HCT116 (cell line): ENCODE measurements around the gene SRCAP. TPM values are rescaled to one million over a fixed set of nuclear protein-coding genes. Genes with fewer than 3 reads are reported as not detected.

Source experiments
- ATAC-seq: fragments of 200-7000 bp; cut with Tn5 transposase; 2 replicates; pipeline ENCODE4 v1.9.1; 2020; ENCODE audit warnings: mild to moderate bottlenecking, moderate library complexity
- BruUV-seq: library from RNA; stranded (reverse); fragments of 400-500 nt; replicated peaks from 2 replicates; lab custom pipeline; 2021; lab: Mats Ljungman, UMichigan
- CTCF ChIA-PET: fragments of 300-600 bp; sonication (Branson Sonifier 250); formaldehyde crosslinking; loops from one replicate; lab custom pipeline; 2021; ENCODE audit warnings: antibody characterized with exemption; lab: Charles Lee
- POLR2A ChIA-PET: fragments of 300-600, 350-600 bp; sonication (Branson Sonifier 250); formaldehyde crosslinking; loops from one replicate; lab custom pipeline; 2021; ENCODE audit warnings: antibody characterized with exemption; lab: Charles Lee
- RAD21 ChIA-PET, 2 experiments: fragments of 300-600 bp; sonication (Branson Sonifier 250); formaldehyde crosslinking; loops; one replicate each; lab custom pipeline; 2023; ENCODE audit warnings: low total read pairs in 2 of 2; ENCODE audit not compliant: uncharacterized antibody in 2 of 2, unreplicated experiment in 2 of 2, low non-redundant PET in 1 of 2; lab: Charles Lee
- DNase-seq: peaks from one replicate; pipeline ENCODE4 v3.0.0-alpha.2; 2010; ENCODE audit warnings: low read depth, low spot score
- H2AFZ ChIP-seq: fragments of 200-600 bp; shearing (Covaris generic), sonication (generic); 2 replicates; pipeline ENCODE4 v1.6.1; 2017; ENCODE audit warnings: low read depth, mixed run types, mixed read lengths, antibody characterized with exemption, low read length; ENCODE audit not compliant: poor library complexity, severe bottlenecking
- H3K27ac ChIP-seq: 2 replicates; pipeline ENCODE4 v1.5.1; 2012; ENCODE audit warnings: low read depth, low read length
- H3K27me3 ChIP-seq: fragments of 200-600 bp; sonication (generic); 2 replicates; pipeline ENCODE4 v1.6.1; 2016; ENCODE audit warnings: mixed run types, low read length, mixed read lengths; ENCODE audit not compliant: insufficient read depth
- H3K36me3 ChIP-seq, 2 experiments: fragments of 200-500 bp in 1 of 2; fragments of 200-600 bp in 1 of 2; sonication (Bioruptor generic) in 1 of 2; sonication (generic) in 1 of 2; 2 replicates each; pipeline versions ENCODE4 v1.5.1 to v1.6.1; 2014 to 2016; ENCODE audit warnings: low read length in 2 of 2, inconsistent platforms in 1 of 2, mixed read lengths in 1 of 2, mixed run types in 1 of 2; ENCODE audit not compliant: insufficient read depth in 2 of 2, control insufficient read depth in 1 of 2
- H3K4me1 ChIP-seq, 2 experiments: fragments of 200-600 bp in 1 of 2; sonication (generic) in 1 of 2; 2 replicates each; pipeline versions ENCODE4 v1.5.1 to v1.6.1; 2012 to 2017; ENCODE audit warnings: low read length in 2 of 2, inconsistent platforms in 1 of 2, mild to moderate bottlenecking in 1 of 2, mixed read lengths in 1 of 2, mixed run types in 1 of 2, moderate library complexity in 1 of 2; ENCODE audit not compliant: insufficient read depth in 2 of 2, control insufficient read depth in 1 of 2
- H3K4me2 ChIP-seq: fragments of 200-600 bp; sonication (generic); 2 replicates; pipeline ENCODE4 v1.6.1; 2017; ENCODE audit warnings: mixed run types, low read length, mixed read lengths
- H3K4me3 ChIP-seq, 2 experiments: fragments of 200-600 bp in 1 of 2; sonication (generic) in 1 of 2; replicated peaks in 1 of 2; 2 replicates each; pipeline ENCODE4 v1.5.1; 2011 to 2016; ENCODE audit warnings: low read length in 2 of 2, control low read depth in 1 of 2, low read depth in 1 of 2, mild to moderate bottlenecking in 1 of 2, mixed read lengths in 1 of 2, mixed run types in 1 of 2
- H3K79me2 ChIP-seq: fragments of 200-600 bp; sonication (generic); 2 replicates; pipeline ENCODE4 v1.6.1; 2017; ENCODE audit warnings: mild to moderate bottlenecking, mixed run types, low read length, moderate library complexity, mixed read lengths; ENCODE audit not compliant: insufficient read depth
- H3K9ac ChIP-seq: fragments of 200-600 bp; sonication (generic); 2 replicates; pipeline ENCODE4 v1.6.1; 2016; ENCODE audit warnings: low read length, mixed read lengths
- H3K9me2 ChIP-seq: fragments of 200-600 bp; sonication (generic), shearing (Covaris generic); 2 replicates; pipeline ENCODE4 v1.6.1; 2017; ENCODE audit warnings: mixed run types, mild to moderate bottlenecking, moderate library complexity; ENCODE audit not compliant: insufficient read depth
- H3K9me3 ChIP-seq, 2 experiments: fragments of 200-500 bp in 1 of 2; fragments of 200-600 bp in 1 of 2; sonication (Bioruptor generic) in 1 of 2; sonication (generic) in 1 of 2; 2 replicates each; pipeline ENCODE4 v1.6.1; 2014 to 2017; ENCODE audit warnings: low read length in 2 of 2, mixed read lengths in 2 of 2, inconsistent platforms in 1 of 2, low read depth in 1 of 2, mild to moderate bottlenecking in 1 of 2, mixed run types in 1 of 2, moderate library complexity in 1 of 2; ENCODE audit not compliant: control insufficient read depth in 1 of 2, insufficient read depth in 1 of 2
- H4K20me1 ChIP-seq: fragments of 200-600 bp; sonication (generic), shearing (Covaris generic); 2 replicates; pipeline ENCODE4 v1.6.1; 2017; ENCODE audit warnings: mixed run types, mild to moderate bottlenecking, moderate library complexity; ENCODE audit not compliant: insufficient read depth
- CBX3 ChIP-seq: IDR thresholded peaks from 2 replicates; pipeline ENCODE4 v1.6.1; 2012; ENCODE audit warnings: low read depth
- TCF7L2 ChIP-seq: IDR thresholded peaks from 2 replicates; pipeline ENCODE4 v1.7.0; 2011; ENCODE audit warnings: borderline replicate concordance, inconsistent platforms; ENCODE audit not compliant: insufficient read depth, insufficient read length; ENCODE audit errors: extremely low read depth
- YY1 ChIP-seq: IDR thresholded peaks from 2 replicates; pipeline ENCODE4 v1.6.1; 2011; ENCODE audit warnings: low read length, low read depth, moderate library complexity, mild to moderate bottlenecking; ENCODE audit not compliant: insufficient replicate concordance; ENCODE audit errors: extremely low read depth
- intact Hi-C: fragments of 100-400 bp; cut with micrococcal nuclease; formaldehyde crosslinking; loops from 2 replicates; pipeline ENCODE4 v1.10.0; 2022
- total RNA-seq: library from RNA; stranded (reverse); gene quantifications from one replicate; pipeline ENCODE4 v1.2.1, GENCODE V29; 2021; ENCODE audit not compliant: unreplicated experiment
- TF ChIP-seq, protein P1 (sequence below), 3 experiments: fragments of 200-600 bp in 1 of 3; sonication (generic) in 1 of 3; IDR thresholded peaks in 2 of 3; conservative IDR thresholded peaks in 1 of 3; 2 replicates each; pipeline ENCODE4 v1.5.1; 2012 to 2017; ENCODE audit warnings: low read depth in 2 of 3, low read length in 2 of 3, antibody characterized with exemption in 1 of 3, borderline replicate concordance in 1 of 3, control low read depth in 1 of 3, mild to moderate bottlenecking in 1 of 3, mixed read lengths in 1 of 3, mixed run types in 1 of 3, moderate library complexity in 1 of 3; ENCODE audit not compliant: insufficient read depth in 1 of 3

SRCAP gene
- total RNA-seq, 1 experiment from 2014 or later = 59.6 TPM

DNA sequence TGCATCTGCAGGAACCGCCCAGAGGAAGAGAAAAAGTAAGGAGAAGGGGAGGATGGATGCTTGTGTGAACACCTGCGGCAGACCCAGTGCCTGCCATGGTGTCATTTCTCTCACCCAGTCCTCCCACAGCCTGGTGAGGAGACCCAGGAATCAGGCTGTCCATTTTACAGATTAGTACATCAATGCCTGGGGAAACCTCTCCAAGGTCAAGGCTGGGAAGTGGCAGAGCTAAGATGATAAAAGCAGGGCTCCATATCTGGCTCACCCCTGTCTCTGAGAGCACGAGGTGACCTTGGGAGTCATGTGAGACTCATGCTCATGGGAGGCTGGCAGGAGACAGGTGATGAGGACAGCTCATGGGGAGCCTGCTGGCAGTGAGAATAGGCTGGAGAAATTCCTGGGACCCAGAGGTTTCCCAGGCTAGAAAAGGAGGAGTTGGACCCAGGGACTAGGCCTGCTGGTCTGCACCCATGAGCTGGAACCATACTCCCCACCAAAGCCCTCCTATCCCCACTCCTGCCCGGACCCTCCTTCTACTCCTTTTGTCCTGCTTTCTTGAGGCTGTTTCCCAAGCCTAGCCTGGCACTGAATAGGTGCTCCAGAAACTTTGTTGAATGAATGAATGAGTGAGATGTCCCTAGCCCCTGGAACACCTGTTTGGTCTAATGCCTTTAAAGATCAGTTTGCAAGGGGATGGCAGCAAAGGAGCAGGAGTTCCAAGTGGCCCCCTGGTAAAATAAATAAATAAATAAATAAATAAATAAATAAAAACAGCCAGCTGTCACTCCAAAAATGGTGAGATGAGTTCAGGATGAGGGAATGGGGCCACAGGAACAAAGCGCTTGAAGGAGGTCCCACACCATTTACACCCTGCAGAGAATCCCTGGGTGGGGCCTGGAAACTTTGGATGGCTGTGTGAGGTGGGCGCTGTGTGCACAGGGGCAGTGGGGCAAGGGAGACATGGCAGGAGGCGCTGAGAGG is 86.4 kb downstream of the SRCAP start:
- ChIA-PET RAD21 (no interaction called here), POLR2A (interaction anchor here (2.4 kb wide), 1 partner anchor 20 kb away, joined by 9 read pairs; no protein-coding TSS in a partner anchor), CTCF (interaction anchor here (0.8 kb wide), 1 partner anchor 26 kb away, joined by 3 read pairs; no protein-coding TSS in a partner anchor)
- Histone ChIP-seq H2AFZ (no peak overlapping the region), H3K79me2 (peaks cover 21% of the 10 kb centered on the region), H3K27ac (peak overlapping the region; percentile 78), H3K4me2 (peak overlapping the region; percentile 98), H3K36me3 (peaks cover 9 to 14% of the 10 kb centered on the region in 2 experiments; a peak in 3 of 4 replicates), H3K9ac (peak overlapping the region; percentile 92), H3K4me3 (peak overlapping the region; percentile 92 to 94), H3K4me1 (peaks cover 7 to 22% of the 10 kb centered on the region in 2 experiments; a peak in 3 of 4 replicates), H3K9me3 (no peaks in the 10 kb centered on the region), H3K9me2 (no peaks in the 10 kb centered on the region), H3K27me3 (no peaks in the 10 kb centered on the region), H4K20me1 (no peaks in the 10 kb centered on the region)
- TF ChIP-seq TCF7L2 (no peak), YY1 (no peak), CBX3 (no peak)
- TF ChIP-seq, protein P1, sequence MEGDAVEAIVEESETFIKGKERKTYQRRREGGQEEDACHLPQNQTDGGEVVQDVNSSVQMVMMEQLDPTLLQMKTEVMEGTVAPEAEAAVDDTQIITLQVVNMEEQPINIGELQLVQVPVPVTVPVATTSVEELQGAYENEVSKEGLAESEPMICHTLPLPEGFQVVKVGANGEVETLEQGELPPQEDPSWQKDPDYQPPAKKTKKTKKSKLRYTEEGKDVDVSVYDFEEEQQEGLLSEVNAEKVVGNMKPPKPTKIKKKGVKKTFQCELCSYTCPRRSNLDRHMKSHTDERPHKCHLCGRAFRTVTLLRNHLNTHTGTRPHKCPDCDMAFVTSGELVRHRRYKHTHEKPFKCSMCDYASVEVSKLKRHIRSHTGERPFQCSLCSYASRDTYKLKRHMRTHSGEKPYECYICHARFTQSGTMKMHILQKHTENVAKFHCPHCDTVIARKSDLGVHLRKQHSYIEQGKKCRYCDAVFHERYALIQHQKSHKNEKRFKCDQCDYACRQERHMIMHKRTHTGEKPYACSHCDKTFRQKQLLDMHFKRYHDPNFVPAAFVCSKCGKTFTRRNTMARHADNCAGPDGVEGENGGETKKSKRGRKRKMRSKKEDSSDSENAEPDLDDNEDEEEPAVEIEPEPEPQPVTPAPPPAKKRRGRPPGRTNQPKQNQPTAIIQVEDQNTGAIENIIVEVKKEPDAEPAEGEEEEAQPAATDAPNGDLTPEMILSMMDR (IDR thresholded peaks at IDR 0.05 in 2 of 3, conservative IDR thresholded peaks at IDR 0.05 in 1 of 3; ENCODE audit: borderline replicate concordance in 1 of 3, insufficient read depth in 1 of 3, low read depth in 2 of 3, low read length in 2 of 3) = no peak
- ATAC-seq (no peak), DNase-seq (no peak)
- intact Hi-C loops = loop anchor here (2.0 to 5.0 kb wide), 2 partner anchors 92 to 137 kb away; partner anchors contain the start of gene FBXL19
- TSS peak; percentile 29 for BruUV-seq
